T-cell (primary cell): Measurements from ENCODE around the gene GRM5. TPM values are rescaled to one million over a fixed set of nuclear protein-coding genes. Genes with fewer than 3 reads are reported as not detected.
A peak's percentile ranks its signal among the peaks of the same experiment; 100 is the strongest.
"Not testable (repeated sequence)": the region's sequence is repeated elsewhere in the genome, so short reads cannot be mapped to it uniquely, and the experiment has no call there.

Experiments
- ATAC-seq, 4 experiments: fragments of 200-7000 bp in 3 of 4; fragments of 150-1000 bp in 1 of 4; cut with Tn5 transposase; replicated peaks in 1 of 4; 1 replicate in 3 of 4; 2 replicates in 1 of 4; pipeline ENCODE4 v1.10.0; 2021; ENCODE audit warnings: moderate library complexity in 3 of 4, mild to moderate bottlenecking in 2 of 4, moderate number of reproducible peaks in 1 of 4
- CTCF ChIA-PET, 2 donors: fragments of 300-600 bp; sonication (Branson Sonifier 250); formaldehyde crosslinking; loops; one replicate each; lab custom pipeline; 2022; ENCODE audit warnings: antibody characterized with exemption in 2 of 2; lab: Charles Lee
- POLR2A ChIA-PET, 2 donors: fragments of 300-600 bp; sonication (Branson Sonifier 250); formaldehyde crosslinking; loops; one replicate each; lab custom pipeline; 2022; ENCODE audit warnings: antibody characterized with exemption in 2 of 2; lab: Charles Lee
- DNase-seq, 35 experiments: peaks; one replicate each; pipeline versions ENCODE4 v3.0.0 to v3.0.0-alpha.2; 2013 to 2023
- H3K27ac ChIP-seq: one replicate; pipeline ENCODE4 v1.5.1; 2013; ENCODE audit warnings: low read length
- H3K27me3 ChIP-seq, 2 experiments: replicated peaks in 1 of 2; 1 replicate in 1 of 2; 2 replicates in 1 of 2; pipeline versions ENCODE4 v1.6.1 to v1.7.0; 2013; ENCODE audit warnings: low read length in 1 of 2, mixed read lengths in 1 of 2; ENCODE audit not compliant: control insufficient read depth in 2 of 2, insufficient read depth in 2 of 2; ENCODE audit errors: extremely low read depth in 1 of 2
- H3K36me3 ChIP-seq, 2 donors: 1 replicate in 1 of 2; 2 replicates in 1 of 2; pipeline versions ENCODE4 v1.6.1 to v1.7.0; 2013; ENCODE audit warnings: low read length in 1 of 2; ENCODE audit not compliant: control insufficient read depth in 2 of 2, insufficient read depth in 1 of 2; ENCODE audit errors: extremely low read depth in 1 of 2
- H3K4me1 ChIP-seq, 2 experiments: 1 replicate in 1 of 2; 2 replicates in 1 of 2; pipeline versions ENCODE4 v1.6.1 to v1.7.0; 2013; ENCODE audit warnings: low read length in 2 of 2, mixed read lengths in 1 of 2; ENCODE audit not compliant: insufficient read depth in 2 of 2, control insufficient read depth in 1 of 2; ENCODE audit errors: extremely low read depth in 1 of 2
- H3K4me3 ChIP-seq, 2 donors: 1 replicate in 1 of 2; 2 replicates in 1 of 2; pipeline versions ENCODE4 v1.5.1 to v1.7.0; 2013; ENCODE audit warnings: mild to moderate bottlenecking in 2 of 2, low read length in 1 of 2, moderate library complexity in 1 of 2; ENCODE audit not compliant: control insufficient read depth in 1 of 2; ENCODE audit errors: extremely low read depth in 1 of 2
- H3K9me3 ChIP-seq: 2 replicates; pipeline ENCODE4 v1.7.0; 2013
- H3K27ac Mint-ChIP-seq, 2 donors: one replicate each; pipeline ENCODE4 v1.8.0; 2020 to 2021; ENCODE audit warnings: mild to moderate bottlenecking in 2 of 2, mixed read lengths in 2 of 2
- H3K27me3 Mint-ChIP-seq, 2 donors: one replicate each; pipeline ENCODE4 v1.8.0; 2021 to 2022; ENCODE audit warnings: mixed read lengths in 2 of 2
- H3K36me3 Mint-ChIP-seq: one replicate; pipeline ENCODE4 v1.8.0; 2021; ENCODE audit warnings: mixed read lengths
- H3K4me1 Mint-ChIP-seq, 3 donors: one replicate each; pipeline ENCODE4 v1.8.0; 2020 to 2022; ENCODE audit warnings: mixed read lengths in 3 of 3, mild to moderate bottlenecking in 1 of 3
- H3K4me3 Mint-ChIP-seq, 3 donors: one replicate each; pipeline ENCODE4 v1.8.0; 2020 to 2022; ENCODE audit warnings: mild to moderate bottlenecking in 3 of 3, mixed read lengths in 3 of 3, moderate library complexity in 3 of 3
- H3K9me3 Mint-ChIP-seq, 3 donors: one replicate each; pipeline ENCODE4 v1.8.0; 2020 to 2022; ENCODE audit warnings: mixed read lengths in 3 of 3
- WGBS: methylation state at CpG from one replicate; pipeline ENCODE4 v1.1.5; 2013; ENCODE audit warnings: missing lambda C conversion rate; ENCODE audit not compliant: insufficient coverage; 5-methylcytosine and 5-hydroxymethylcytosine counted together
- total RNA-seq, 35 experiments: library from RNA in 6 of 35; stranded (reverse) in 6 of 35; fragments of 120-200 nt in 1 of 35; gene quantifications; one replicate each; pipeline versions ENCODE4 v1.2.1 to v1.2.4 and lab custom pipeline; 2013 to 2026

Gene GRM5
- total RNA-seq, 5 donors from 2014 or later (not counting 1 experiment from before 2014, with no cell fraction given) = not detected

DNA sequence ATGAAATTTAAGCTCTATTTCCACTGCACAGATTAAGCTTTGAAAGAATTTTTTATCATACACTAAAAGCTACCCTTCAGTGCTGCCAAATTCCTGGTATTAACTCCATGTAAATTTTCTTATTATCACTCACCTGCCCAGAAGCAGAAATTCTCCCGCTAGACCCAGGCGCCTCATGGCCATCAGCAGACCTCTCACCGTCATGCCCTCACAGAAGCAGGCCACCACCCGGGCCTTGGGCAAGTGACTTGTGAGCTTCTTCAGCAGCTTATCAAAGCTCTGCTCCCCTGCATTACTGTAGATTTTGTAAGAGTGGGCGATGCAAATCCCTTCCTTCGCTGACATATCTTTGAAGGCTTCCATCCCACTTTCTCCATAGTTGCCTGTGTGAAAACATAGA, 216.0 kb downstream of the GRM5 start:
- H3K36me3 ChIP-seq, H3K27ac Mint-ChIP-seq: not testable (repeated sequence)

DNA sequence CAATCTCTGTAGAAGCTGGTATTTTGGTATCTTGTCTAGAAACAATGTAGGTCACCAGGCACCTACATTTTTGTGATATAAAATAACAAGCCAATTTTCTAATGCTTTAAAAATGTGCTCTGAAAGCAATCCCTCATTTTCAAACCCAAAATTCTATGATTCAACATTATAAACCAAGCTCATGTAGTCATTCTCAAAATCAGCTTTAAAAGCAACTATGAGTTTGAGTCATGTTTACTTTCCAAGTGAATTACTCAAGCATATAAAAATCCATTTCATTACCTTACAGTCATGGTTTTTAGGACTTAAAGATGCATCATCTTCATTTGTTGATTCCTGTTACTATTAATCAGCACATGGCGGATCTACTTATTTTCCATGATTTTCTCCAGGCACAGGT, 216.4 kb downstream of the GRM5 start:
- H3K4me3 Mint-ChIP-seq = no peak overlapping the region
- Histone ChIP-seq H3K4me1 (peaks cover 6 to 10% of the 10 kb centered on the region in 2 experiments), H3K27ac (no peak overlapping the region), H3K27me3 (no peaks in the 10 kb centered on the region), H3K4me3 (no peak overlapping the region), H3K36me3 (no peaks in the 10 kb centered on the region), H3K9me3 (no peaks in the 10 kb centered on the region)
- H3K36me3 Mint-ChIP-seq = no peaks in the 10 kb centered on the region
- WGBS = 100% methylated on average over 1 of the region's 1 CpG
- no peak for DNase-seq
- H3K27ac Mint-ChIP-seq = no peak overlapping the region
- peaks cover 12 to 22% (median 21%) of the 10 kb centered on the region in 3 donors for H3K4me1 Mint-ChIP-seq
- no peak for ATAC-seq
- no peaks in the 10 kb centered on the region for H3K27me3 Mint-ChIP-seq
- H3K9me3 Mint-ChIP-seq = no peaks in the 10 kb centered on the region
- ChIA-PET POLR2A (no interaction called here), CTCF (no interaction called here)

More for the DNA sequence above, 216.0 kb downstream of the GRM5 start:
- H3K27me3 ChIP-seq, DNase-seq, H3K9me3 ChIP-seq, H3K27me3 Mint-ChIP-seq, H3K4me3 ChIP-seq, H3K27ac ChIP-seq, H3K4me3 Mint-ChIP-seq, H3K4me1 ChIP-seq, H3K9me3 Mint-ChIP-seq, H3K36me3 Mint-ChIP-seq, CTCF ChIA-PET, POLR2A ChIA-PET, ATAC-seq: not testable (repeated sequence)
- WGBS = 100% methylated on average over 2 of the region's 6 CpGs
- peaks cover 7 to 18% (median 17%) of the 10 kb centered on the region in 3 donors for H3K4me1 Mint-ChIP-seq

DNA sequence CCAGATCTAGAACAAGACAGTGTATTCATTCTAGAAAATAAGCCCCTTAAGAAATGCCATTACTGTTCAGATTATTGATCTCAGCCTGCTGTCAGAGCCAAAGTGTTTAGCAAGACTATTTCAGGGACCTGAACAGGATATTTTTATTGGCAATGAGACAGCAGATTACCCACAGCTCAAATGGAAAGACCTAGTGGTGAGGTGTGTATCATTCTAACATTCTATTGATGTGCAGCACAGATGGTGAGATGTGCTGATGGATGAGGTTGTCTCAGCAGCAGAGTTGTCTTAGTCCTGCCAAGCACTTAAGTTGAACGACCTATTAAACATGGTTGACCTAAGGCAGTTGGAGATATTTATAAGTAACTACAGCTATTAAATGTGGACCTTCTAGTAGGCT, 219.5 kb downstream of the GRM5 start:
- no CpG with 5 or more reads among the region's 1 CpG for WGBS
- H3K27me3 ChIP-seq, DNase-seq, H3K27ac ChIP-seq, ATAC-seq, H3K4me3 Mint-ChIP-seq, H3K36me3 Mint-ChIP-seq, POLR2A ChIA-PET, CTCF ChIA-PET, H3K4me3 ChIP-seq, H3K27me3 Mint-ChIP-seq, H3K9me3 ChIP-seq, H3K36me3 ChIP-seq, H3K9me3 Mint-ChIP-seq: not testable (repeated sequence)
- H3K4me1 ChIP-seq = peaks cover 12 to 21% of the 10 kb centered on the region in 2 experiments
- H3K27ac Mint-ChIP-seq = peak overlapping the region; percentile 19 to 28
- H3K4me1 Mint-ChIP-seq = peaks cover 41 to 46% (median 46%) of the 10 kb centered on the region in 3 donors

DNA sequence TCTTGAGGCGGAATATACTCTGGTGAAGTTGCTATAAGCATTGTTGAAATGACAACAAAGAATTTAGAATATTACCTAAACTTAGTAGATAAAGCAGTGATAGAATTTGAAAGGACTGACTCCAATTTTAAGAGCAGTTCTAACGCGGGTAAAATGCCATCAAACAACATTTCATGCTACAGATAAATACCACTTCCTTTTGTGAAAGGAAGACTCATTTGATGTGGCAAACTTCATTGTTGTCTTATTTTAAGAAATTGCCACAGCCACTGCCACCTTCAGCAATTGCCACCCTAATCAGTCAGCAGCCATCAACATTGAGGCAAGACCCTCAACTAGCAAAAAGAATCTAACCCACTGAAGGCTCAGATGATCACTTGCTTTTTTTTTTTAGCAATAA, 220.8 kb downstream of the GRM5 start:
- Mint-ChIP-seq H3K4me3 (peak overlapping the region; percentile 60 to 65 (median 65)), H3K27ac (peak overlapping the region; percentile 89 to 92), H3K4me1 (peaks cover 54 to 59% (median 59%) of the 10 kb centered on the region in 3 donors)
- peaks cover 12 to 30% of the 10 kb centered on the region in 2 experiments for H3K4me1 ChIP-seq
- H3K27ac ChIP-seq, H3K4me3 ChIP-seq, H3K36me3 ChIP-seq, H3K27me3 Mint-ChIP-seq, POLR2A ChIA-PET, H3K9me3 Mint-ChIP-seq, CTCF ChIA-PET, H3K36me3 Mint-ChIP-seq, H3K27me3 ChIP-seq, H3K9me3 ChIP-seq: not testable (repeated sequence)
- peak in 25 of 35 experiments; percentile 0 to 62 (median 13) for DNase-seq
- WGBS = no CpG with 5 or more reads among the region's 3 CpGs
- peak; percentile 18 to 48 (median 40) for ATAC-seq

DNA sequence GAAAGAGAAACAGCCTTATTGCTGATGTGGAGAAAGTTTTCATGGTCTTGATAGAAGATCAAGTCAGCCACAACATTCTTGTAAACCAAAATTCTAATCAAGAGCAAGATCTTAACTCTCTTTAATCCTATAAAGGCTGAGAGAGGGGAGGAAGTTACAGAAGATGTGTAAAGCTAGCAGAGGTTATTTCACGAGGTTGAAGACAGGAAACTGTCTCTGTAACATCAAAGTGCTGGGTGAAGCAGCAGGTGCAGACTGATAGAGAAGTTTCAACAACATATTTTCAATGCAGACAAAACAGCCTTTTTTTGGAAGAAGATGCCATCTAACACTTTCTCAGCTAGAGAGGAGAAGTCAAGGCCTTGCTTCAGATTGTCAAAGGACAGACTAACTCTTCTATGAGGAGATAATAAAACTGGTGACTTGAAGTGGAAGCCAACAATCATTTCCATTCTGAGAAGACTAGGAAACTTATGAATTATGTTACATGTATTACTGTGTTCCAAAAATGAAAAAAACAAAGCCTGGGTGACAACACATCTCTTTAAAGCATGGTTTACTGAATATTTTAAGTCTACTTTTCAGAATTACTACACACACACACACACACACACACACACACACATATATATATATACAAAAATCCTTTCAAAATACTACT, 221.9 kb downstream of the GRM5 start:
- CTCF ChIA-PET, POLR2A ChIA-PET: not testable (repeated sequence)
- H3K4me1 ChIP-seq = peaks cover 12 to 30% of the 10 kb centered on the region in 2 experiments

DNA sequence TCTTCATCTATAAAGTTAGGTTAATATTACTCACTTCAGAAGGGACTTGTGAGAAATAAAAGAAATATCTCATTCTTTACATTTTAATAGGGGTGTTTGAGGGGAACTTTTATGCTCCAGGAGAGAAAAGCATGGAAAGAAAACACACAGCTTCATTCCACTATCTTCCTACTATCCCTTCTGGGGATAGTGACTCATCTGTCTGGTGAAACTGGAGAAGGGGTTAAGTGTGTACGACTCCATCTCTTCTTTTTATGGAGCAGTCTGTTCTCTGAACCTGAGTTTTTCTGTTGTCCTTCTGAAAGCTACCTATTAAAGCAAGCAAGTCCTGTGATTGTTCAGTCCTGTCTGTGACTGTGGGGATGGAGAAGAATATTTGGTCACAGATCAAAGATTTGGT, 227.6 kb downstream of the GRM5 start:
- peaks cover 41 to 54% (median 41%) of the 10 kb centered on the region in 3 donors for H3K4me1 Mint-ChIP-seq
- H3K27ac Mint-ChIP-seq, H3K4me3 Mint-ChIP-seq, ATAC-seq, H3K36me3 ChIP-seq, H3K27me3 Mint-ChIP-seq, H3K9me3 Mint-ChIP-seq, DNase-seq, H3K27ac ChIP-seq, H3K27me3 ChIP-seq, H3K36me3 Mint-ChIP-seq, H3K4me3 ChIP-seq, H3K9me3 ChIP-seq, CTCF ChIA-PET: not testable (repeated sequence)
- POLR2A ChIA-PET = interaction anchor here in 1 of 2 donors (0.5 to 0.6 kb wide), 2 partner anchors 16 to 255 kb away, joined by 3 read pairs; no protein-coding TSS in a partner anchor
- H3K4me1 ChIP-seq = peaks cover 0 to 15% of the 10 kb centered on the region in 2 experiments
- no CpG with 5 or more reads among the region's 1 CpG for WGBS

More for the DNA sequence above, 221.9 kb downstream of the GRM5 start:
- peaks cover 59 to 62% (median 61%) of the 10 kb centered on the region in 3 donors for H3K4me1 Mint-ChIP-seq
- H3K4me3 ChIP-seq, H3K9me3 ChIP-seq, H3K36me3 Mint-ChIP-seq, H3K27me3 Mint-ChIP-seq, H3K9me3 Mint-ChIP-seq, H3K27me3 ChIP-seq, H3K36me3 ChIP-seq: not testable (repeated sequence)
- peak; percentile 93 to 96 (median 94) for ATAC-seq
- DNase-seq = peak in 29 of 35 experiments; percentile 3 to 76 (median 26)
- peak overlapping the region in 2 of 3 donors; percentile 65 for H3K4me3 Mint-ChIP-seq
- peak overlapping the region; percentile 89 to 92 for H3K27ac Mint-ChIP-seq
- H3K27ac ChIP-seq = peak overlapping the region; percentile 38
- WGBS = no CpG with 5 or more reads among the region's 1 CpG
